Measurements from ENCODE around the gene SFT2D3.

DNA sequence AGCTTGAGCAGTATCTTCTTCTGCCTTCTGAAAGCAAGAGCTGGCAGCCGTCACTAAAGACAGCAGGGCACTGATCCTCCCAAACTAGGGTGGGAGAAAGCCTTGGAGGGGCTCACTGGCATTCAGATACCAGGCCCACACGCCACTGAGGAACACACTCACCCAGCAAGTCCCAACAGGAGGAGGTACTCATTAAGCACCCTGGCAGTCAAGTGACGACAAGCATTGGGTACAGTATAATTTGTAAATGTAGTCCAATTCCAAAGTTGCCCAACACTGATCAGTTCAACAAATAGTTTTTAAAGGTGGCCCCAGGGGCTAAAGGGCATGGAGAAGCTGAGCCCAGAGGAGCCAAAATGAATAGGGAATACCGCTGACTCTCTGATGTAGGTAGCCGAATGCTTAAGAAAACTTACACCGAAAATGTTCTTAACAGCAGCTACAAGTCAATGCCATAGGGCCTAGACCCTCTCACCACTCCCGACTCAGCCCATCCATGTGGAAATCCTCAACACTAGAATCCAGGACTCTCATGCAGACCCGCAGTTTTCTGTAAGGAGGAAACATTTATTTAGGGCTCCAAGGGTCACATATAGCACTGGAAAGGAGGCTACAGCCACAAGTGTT, 35.9 kb upstream of the SFT2D3 start:
- TF ChIP-seq POLR2AphosphoS5 (IDR thresholded peaks at IDR 0.05; ENCODE audit: control insufficient read depth, insufficient read depth, low read depth, low read length) (no peak), ZSCAN29 (IDR thresholded peaks at IDR 0.05) (no peak), HDAC3 (IDR thresholded peaks at IDR 0.05; ENCODE audit: borderline replicate concordance, partially characterized antibody) (no peak), MAZ (CRISPR knock-in tag; conservative IDR thresholded peaks at IDR 0.05 in 1 of 2, IDR thresholded peaks at IDR 0.05 in 1 of 2) (no peak), ZNF239 (CRISPR knock-in tag; IDR thresholded peaks at IDR 0.05) (no peak), FOXJ3 (CRISPR knock-in tag; IDR thresholded peaks at IDR 0.05) (no peak), HDAC6 (IDR thresholded peaks at IDR 0.05; ENCODE audit: low read depth, low read length) (no peak)
- TF ChIP-seq, protein P1, sequence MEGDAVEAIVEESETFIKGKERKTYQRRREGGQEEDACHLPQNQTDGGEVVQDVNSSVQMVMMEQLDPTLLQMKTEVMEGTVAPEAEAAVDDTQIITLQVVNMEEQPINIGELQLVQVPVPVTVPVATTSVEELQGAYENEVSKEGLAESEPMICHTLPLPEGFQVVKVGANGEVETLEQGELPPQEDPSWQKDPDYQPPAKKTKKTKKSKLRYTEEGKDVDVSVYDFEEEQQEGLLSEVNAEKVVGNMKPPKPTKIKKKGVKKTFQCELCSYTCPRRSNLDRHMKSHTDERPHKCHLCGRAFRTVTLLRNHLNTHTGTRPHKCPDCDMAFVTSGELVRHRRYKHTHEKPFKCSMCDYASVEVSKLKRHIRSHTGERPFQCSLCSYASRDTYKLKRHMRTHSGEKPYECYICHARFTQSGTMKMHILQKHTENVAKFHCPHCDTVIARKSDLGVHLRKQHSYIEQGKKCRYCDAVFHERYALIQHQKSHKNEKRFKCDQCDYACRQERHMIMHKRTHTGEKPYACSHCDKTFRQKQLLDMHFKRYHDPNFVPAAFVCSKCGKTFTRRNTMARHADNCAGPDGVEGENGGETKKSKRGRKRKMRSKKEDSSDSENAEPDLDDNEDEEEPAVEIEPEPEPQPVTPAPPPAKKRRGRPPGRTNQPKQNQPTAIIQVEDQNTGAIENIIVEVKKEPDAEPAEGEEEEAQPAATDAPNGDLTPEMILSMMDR (IDR thresholded peaks at IDR 0.05 in 2 of 3, conservative IDR thresholded peaks at IDR 0.05 in 1 of 3; ENCODE audit: insufficient read depth in 2 of 3, low read depth in 1 of 3, low read length in 3 of 3), result no peak
- TF ChIP-seq, protein P2, sequence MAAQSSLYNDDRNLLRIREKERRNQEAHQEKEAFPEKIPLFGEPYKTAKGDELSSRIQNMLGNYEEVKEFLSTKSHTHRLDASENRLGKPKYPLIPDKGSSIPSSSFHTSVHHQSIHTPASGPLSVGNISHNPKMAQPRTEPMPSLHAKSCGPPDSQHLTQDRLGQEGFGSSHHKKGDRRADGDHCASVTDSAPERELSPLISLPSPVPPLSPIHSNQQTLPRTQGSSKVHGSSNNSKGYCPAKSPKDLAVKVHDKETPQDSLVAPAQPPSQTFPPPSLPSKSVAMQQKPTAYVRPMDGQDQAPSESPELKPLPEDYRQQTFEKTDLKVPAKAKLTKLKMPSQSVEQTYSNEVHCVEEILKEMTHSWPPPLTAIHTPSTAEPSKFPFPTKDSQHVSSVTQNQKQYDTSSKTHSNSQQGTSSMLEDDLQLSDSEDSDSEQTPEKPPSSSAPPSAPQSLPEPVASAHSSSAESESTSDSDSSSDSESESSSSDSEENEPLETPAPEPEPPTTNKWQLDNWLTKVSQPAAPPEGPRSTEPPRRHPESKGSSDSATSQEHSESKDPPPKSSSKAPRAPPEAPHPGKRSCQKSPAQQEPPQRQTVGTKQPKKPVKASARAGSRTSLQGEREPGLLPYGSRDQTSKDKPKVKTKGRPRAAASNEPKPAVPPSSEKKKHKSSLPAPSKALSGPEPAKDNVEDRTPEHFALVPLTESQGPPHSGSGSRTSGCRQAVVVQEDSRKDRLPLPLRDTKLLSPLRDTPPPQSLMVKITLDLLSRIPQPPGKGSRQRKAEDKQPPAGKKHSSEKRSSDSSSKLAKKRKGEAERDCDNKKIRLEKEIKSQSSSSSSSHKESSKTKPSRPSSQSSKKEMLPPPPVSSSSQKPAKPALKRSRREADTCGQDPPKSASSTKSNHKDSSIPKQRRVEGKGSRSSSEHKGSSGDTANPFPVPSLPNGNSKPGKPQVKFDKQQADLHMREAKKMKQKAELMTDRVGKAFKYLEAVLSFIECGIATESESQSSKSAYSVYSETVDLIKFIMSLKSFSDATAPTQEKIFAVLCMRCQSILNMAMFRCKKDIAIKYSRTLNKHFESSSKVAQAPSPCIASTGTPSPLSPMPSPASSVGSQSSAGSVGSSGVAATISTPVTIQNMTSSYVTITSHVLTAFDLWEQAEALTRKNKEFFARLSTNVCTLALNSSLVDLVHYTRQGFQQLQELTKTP (IDR thresholded peaks at IDR 0.05; ENCODE audit: low read depth in 1 of 2, partially characterized antibody in 2 of 2), result no peak
- TF ChIP-seq, protein P3, sequence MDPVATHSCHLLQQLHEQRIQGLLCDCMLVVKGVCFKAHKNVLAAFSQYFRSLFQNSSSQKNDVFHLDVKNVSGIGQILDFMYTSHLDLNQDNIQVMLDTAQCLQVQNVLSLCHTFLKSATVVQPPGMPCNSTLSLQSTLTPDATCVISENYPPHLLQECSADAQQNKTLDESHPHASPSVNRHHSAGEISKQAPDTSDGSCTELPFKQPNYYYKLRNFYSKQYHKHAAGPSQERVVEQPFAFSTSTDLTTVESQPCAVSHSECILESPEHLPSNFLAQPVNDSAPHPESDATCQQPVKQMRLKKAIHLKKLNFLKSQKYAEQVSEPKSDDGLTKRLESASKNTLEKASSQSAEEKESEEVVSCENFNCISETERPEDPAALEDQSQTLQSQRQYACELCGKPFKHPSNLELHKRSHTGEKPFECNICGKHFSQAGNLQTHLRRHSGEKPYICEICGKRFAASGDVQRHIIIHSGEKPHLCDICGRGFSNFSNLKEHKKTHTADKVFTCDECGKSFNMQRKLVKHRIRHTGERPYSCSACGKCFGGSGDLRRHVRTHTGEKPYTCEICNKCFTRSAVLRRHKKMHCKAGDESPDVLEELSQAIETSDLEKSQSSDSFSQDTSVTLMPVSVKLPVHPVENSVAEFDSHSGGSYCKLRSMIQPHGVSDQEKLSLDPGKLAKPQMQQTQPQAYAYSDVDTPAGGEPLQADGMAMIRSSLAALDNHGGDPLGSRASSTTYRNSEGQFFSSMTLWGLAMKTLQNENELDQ (CRISPR knock-in tag; IDR thresholded peaks at IDR 0.05; ENCODE audit: borderline replicate concordance), result no peak

Measured in K562 (cell line).